ENCODE measurements around the gene DGKH.
"Not testable (repeated sequence)": the region's sequence is repeated elsewhere in the genome, so short reads cannot be mapped to it uniquely, and the experiment has no call there.

Gene DGKH

DNA sequence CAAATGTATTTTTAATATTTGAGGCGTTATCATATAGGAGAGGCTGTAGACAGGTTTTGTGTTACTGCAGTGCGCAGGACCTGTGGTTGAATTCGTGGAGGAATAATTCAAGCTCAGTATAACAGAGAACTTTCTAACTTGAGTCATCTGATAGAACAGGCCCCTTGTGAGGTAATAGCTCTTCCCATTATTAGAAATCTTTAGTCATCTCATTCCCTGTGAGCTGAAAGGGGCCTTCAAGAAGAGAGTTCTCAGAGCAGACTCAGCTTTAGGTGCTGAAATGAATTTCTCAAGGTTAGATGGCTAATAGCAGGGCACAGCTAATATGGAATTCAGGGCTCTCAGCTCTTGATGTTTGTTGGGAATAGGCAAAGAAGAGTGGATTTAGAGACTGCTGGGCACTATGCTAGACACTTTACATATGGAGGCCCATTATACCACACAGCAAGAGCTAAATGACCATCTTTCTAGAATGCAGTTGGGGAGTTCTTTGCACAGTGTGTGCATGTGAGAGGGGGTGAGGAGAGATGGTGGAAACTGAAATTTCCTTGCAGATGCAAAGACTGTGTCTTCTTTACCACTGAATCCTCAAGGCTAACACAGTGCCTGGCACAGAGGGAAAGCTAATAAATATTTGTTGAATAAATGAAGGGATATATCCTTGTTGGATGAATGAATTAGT, 89.5 kb downstream of the DGKH start:
- TF ChIP-seq, protein P1, sequence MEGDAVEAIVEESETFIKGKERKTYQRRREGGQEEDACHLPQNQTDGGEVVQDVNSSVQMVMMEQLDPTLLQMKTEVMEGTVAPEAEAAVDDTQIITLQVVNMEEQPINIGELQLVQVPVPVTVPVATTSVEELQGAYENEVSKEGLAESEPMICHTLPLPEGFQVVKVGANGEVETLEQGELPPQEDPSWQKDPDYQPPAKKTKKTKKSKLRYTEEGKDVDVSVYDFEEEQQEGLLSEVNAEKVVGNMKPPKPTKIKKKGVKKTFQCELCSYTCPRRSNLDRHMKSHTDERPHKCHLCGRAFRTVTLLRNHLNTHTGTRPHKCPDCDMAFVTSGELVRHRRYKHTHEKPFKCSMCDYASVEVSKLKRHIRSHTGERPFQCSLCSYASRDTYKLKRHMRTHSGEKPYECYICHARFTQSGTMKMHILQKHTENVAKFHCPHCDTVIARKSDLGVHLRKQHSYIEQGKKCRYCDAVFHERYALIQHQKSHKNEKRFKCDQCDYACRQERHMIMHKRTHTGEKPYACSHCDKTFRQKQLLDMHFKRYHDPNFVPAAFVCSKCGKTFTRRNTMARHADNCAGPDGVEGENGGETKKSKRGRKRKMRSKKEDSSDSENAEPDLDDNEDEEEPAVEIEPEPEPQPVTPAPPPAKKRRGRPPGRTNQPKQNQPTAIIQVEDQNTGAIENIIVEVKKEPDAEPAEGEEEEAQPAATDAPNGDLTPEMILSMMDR (IDR thresholded peaks at IDR 0.05; ENCODE audit: low read depth, low read length) = no peak
- peak; percentile 28 to 78 for DNase-seq (ENCODE audit: low read depth in 2 of 2)
- no peak overlapping the region for H3K4me3 ChIP-seq (replicated peaks in 1 of 2; ENCODE audit: low read depth in 2 of 2, low read length in 2 of 2)

- TF ChIP-seq, protein P1 (IDR thresholded peaks at IDR 0.05; ENCODE audit: low read depth, low read length) = no peak
- H3K4me3 ChIP-seq (replicated peaks in 1 of 2; ENCODE audit: low read depth in 2 of 2, low read length in 2 of 2) = no peak overlapping the region
- DNase-seq (ENCODE audit: low read depth in 2 of 2) = no peak
These were observed 92.0 kb downstream of the DGKH start for GRCh38 chr13:42140494-42140893.

DNA sequence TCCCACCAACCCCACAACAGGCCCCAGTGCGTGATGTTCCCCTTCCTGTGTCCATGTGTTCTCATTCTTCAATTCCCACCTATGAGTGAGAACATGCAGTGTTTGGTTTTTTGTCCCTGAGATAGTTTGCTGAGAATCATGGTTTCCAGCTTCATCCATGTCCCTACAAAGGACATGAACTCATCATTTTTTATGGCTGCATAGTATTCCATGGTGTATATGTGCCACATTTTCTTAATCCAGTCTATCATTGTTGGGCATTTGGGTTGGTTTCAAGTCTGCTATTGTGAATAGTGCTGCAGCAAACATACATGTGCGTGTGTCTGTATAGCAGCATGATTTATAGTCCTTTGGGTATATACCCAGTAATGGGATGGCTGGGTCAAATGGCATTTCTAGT, 92.6 kb downstream of the DGKH start:
- not testable (repeated sequence) for H3K4me3 ChIP-seq (replicated peaks in 1 of 2; ENCODE audit: low read depth in 2 of 2, low read length in 2 of 2); DNase-seq (ENCODE audit: low read depth in 2 of 2)

DNA sequence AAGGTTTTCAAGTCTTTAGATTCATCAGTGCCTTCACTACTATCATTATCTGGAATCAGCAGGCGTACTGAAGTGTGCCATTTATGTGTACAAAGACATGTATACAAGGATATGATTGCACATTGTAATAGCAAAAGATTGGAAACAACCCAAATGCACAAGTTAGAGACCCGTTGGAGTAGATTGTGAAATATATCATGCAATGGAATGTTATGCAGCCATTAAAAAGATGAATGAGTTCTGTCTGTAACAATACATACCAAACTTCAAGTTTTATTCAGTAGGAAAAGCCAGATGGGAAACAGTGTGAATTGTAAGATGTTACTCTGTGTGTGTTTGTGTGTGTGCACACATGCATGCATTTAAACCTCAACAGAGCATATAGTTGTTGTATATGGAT, 97.9 kb downstream of the DGKH start:
- TF ChIP-seq, protein P1 (IDR thresholded peaks at IDR 0.05; ENCODE audit: low read depth, low read length) = no peak
- DNase-seq (ENCODE audit: low read depth in 2 of 2) = no peak
- no peak overlapping the region for H3K4me3 ChIP-seq (replicated peaks in 1 of 2; ENCODE audit: low read depth in 2 of 2, low read length in 2 of 2)

DNA sequence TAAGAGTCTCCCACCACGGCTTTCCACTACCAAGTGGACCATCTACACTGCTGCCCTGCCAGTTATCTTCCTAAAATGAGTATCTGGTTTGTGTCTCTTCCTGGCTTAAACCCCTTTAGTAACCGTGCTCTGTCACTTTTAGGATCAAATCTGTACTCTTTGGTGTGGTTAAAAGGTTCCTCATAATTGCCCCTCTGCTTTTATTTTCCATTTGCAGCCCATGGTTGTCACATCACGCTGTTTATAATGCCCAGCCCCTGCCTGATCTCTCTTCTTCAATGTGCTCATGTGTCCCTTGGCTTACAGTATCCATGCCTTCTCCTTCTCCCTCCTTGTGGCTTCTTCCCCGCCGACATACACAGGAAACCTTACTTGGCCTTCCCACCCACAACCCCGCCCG, 100.1 kb downstream of the DGKH start:
- no peak for DNase-seq (ENCODE audit: low read depth in 2 of 2)
- no peak overlapping the region for H3K4me3 ChIP-seq (replicated peaks in 1 of 2; ENCODE audit: low read depth in 2 of 2, low read length in 2 of 2)
- TF ChIP-seq, protein P1 (IDR thresholded peaks at IDR 0.05; ENCODE audit: low read depth, low read length) = no peak

GRCh38 chr13:42149136-42149535, 100.7 kb downstream of the DGKH start:
- TF ChIP-seq, protein P1 (IDR thresholded peaks at IDR 0.05; ENCODE audit: low read depth, low read length) = no peak
- H3K4me3 ChIP-seq (replicated peaks in 1 of 2; ENCODE audit: low read depth in 2 of 2, low read length in 2 of 2) = no peak overlapping the region
- no peak for DNase-seq (ENCODE audit: low read depth in 2 of 2)

DNA sequence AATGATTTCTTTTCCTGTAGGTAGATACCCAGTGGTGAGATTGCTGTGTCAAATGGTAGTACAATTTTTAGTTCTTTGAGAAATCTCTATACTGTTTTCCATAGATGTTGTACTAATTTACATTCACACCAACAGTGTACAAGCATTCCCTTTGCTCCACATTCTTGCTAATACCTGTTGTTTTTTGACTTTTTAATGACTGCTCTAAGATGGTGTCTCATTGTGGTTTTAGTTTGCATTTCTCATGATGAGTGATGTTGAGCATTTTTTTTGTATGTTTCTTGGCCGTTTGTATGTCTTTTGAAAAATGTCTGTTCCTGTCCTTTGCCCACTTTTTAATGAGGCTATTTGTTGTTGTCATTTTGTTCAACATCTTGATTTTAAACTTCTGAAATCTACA, 103.3 kb downstream of the DGKH start:
- TF ChIP-seq, protein P1 (IDR thresholded peaks at IDR 0.05; ENCODE audit: low read depth, low read length) = no peak
- H3K4me3 ChIP-seq (replicated peaks in 1 of 2; ENCODE audit: low read depth in 2 of 2, low read length in 2 of 2) = no peak overlapping the region
- peak in 1 of 2 donors; percentile 16 for DNase-seq (ENCODE audit: low read depth in 2 of 2)
